ENCODE measurements around the gene CALD1. TPM values are rescaled to one million over a fixed set of nuclear protein-coding genes. Genes with fewer than 3 reads are reported as not detected.

Gene CALD1
- polyA plus RNA-seq, 1 donor from 2014 or later: 0.89 TPM

- Mint-ChIP-seq H3K9me3 (no peaks in the 10 kb centered on the region), H3K4me3 (no peak overlapping the region), H3K36me3 (no peaks in the 10 kb centered on the region), H3K27me3 (no peaks in the 10 kb centered on the region), H3K4me1 (peaks cover 14 to 18% (median 14%) of the 10 kb centered on the region in 3 donors), H3K27ac (no peak overlapping the region)
Observed at GRCh38 chr7:134771889-134772288, 7.5 kb upstream of the CALD1 start.

DNA sequence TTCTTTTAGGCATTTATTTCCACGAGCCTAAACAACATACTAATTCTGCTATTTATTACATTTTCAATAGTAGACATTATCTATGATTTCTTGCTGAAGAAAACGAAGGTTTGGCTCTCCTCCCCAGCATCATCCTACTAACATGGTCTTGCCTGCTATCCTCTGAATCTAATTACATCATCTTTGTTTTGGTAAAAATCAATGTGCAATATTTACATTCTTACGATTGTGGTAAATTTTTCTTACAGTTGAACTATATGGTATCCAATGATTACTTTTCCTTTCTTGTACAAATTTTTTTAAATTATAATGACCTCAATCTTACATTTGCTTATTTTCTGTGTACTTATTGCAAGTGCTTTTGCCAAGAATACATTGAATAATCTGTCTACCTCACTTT is 7.0 kb upstream of the CALD1 start:
- Mint-ChIP-seq H3K36me3 (no peaks in the 10 kb centered on the region), H3K9me3 (no peaks in the 10 kb centered on the region)

DNA sequence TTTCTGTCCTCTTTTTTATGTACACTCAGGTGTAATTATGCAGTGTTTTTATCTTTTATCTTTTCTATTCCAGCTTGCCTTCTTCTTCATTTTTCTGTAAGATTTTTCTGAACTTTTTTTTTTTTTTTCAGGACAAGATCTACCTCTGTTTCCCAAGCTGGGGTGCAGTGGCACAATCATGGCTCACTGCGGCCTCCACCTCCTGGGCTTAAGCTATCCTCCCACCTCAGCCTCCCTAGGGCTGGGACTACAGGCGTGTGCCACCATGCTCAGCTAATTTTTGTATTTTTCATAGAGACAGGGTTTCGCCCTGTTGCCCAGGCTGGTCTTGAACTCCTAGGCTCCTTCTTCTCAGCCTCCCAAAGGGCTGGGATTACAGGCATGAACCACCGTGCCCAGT is 6.3 kb upstream of the CALD1 start:
- Mint-ChIP-seq H3K36me3 (no peaks in the 10 kb centered on the region), H3K4me3 (no peak overlapping the region), H3K9me3 (no peaks in the 10 kb centered on the region), H3K4me1 (peaks cover 3 to 7% (median 4%) of the 10 kb centered on the region in 3 donors), H3K27ac (no peak overlapping the region), H3K27me3 (no peaks in the 10 kb centered on the region)

More for the DNA sequence above, 7.0 kb upstream of the CALD1 start:
- H3K27me3 Mint-ChIP-seq: no peaks in the 10 kb centered on the region
- peaks cover 9 to 12% (median 10%) of the 10 kb centered on the region in 3 donors for H3K4me1 Mint-ChIP-seq
- H3K4me3 Mint-ChIP-seq: no peak overlapping the region
- no peak overlapping the region for H3K27ac Mint-ChIP-seq

- Mint-ChIP-seq H3K4me3 (no peak overlapping the region), H3K27me3 (no peaks in the 10 kb centered on the region), H3K9me3 (no peaks in the 10 kb centered on the region), H3K36me3 (no peaks in the 10 kb centered on the region), H3K27ac (no peak overlapping the region), H3K4me1 (peaks cover 0 to 2% (median 0%) of the 10 kb centered on the region in 3 donors)
Observed at GRCh38 chr7:134774119-134774518, 5.3 kb upstream of the CALD1 start.

DNA sequence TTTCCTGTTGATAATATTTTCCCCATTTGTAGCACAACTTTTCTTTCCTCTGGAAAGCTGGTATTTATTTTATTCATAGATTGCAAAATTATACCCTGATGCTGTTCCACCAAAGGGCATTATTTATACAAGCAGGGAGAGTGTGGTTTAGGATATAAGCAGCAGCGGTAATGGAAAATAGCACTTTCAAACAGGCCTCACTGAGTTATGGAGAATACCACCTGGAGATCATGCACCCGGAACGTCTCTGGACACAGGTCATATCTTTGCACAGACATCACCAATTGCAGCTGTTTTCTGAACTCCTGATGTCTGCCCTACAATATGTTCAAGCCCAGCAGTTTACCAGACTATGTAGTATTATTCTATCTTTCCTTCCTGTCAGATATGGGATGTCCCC is 2.0 kb upstream of the CALD1 start:
- H3K27ac Mint-ChIP-seq: peak overlapping the region in 1 of 3 donors; percentile 27
- H3K4me3 Mint-ChIP-seq: no peak overlapping the region
- H3K4me1 Mint-ChIP-seq: peaks cover 5 to 13% (median 7%) of the 10 kb centered on the region in 3 donors
- no peaks in the 10 kb centered on the region for H3K9me3 Mint-ChIP-seq
- no peaks in the 10 kb centered on the region for H3K36me3 Mint-ChIP-seq
- peaks cover 4% of the 10 kb centered on the region for H3K27me3 Mint-ChIP-seq

DNA sequence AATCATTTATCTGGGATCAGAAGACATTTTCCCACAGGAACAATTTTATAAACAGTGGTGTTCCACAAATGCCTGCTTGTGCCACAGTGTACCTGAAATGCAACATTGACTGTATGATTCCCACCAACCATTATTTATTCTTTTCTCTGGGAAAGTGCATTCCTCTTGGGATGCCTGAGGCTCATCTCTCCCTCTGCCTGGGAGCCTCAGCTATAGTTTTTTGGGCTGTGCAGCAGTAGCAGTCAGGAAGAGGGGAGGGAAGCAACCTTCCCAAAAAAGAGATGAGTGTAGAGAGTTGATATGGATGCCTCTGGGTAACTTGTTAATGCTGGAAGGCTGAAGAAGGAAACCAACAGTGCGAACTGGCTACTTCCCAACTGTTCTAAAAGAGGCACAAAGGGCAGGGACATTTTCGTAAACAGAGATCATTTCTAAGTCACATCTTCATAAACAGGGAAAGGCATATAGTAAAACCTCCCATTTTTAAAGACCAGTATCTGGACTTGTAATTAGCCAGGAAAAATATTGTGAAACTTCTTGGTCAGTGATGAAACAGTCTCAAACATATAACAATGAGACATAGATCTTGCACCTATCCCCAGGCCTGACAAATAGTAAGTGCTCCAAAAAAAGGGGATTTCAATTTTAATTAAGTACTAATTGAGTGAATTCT is 1.4 kb upstream of the CALD1 start:
- H3K27me3 Mint-ChIP-seq: peaks cover 4% of the 10 kb centered on the region
- H3K9me3 Mint-ChIP-seq: no peaks in the 10 kb centered on the region
- H3K27ac Mint-ChIP-seq: peak overlapping the region in 1 of 3 donors; percentile 27
- H3K4me3 Mint-ChIP-seq: no peak overlapping the region
- no peaks in the 10 kb centered on the region for H3K36me3 Mint-ChIP-seq
- peaks cover 5 to 18% (median 13%) of the 10 kb centered on the region in 3 donors for H3K4me1 Mint-ChIP-seq

DNA sequence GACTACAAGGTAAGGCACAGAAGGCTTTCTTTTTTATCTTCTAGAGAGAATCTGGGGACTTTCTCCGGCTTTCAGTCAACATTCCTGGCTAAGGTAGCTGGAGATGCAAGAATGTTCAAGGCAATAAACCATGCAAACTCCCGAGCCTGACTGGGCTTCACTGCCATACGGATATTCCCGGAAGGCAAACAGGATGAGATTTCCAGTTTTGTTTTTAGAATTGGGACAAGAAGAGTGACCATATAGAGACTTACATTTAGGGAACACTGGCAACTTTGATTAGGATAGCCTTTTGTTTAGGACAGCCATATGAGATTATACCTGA is 269 bp downstream of the CALD1 start:
- H3K9me3 Mint-ChIP-seq: no peaks in the 10 kb centered on the region
- H3K4me3 Mint-ChIP-seq: no peak overlapping the region
- no peak overlapping the region for H3K27ac Mint-ChIP-seq
- H3K36me3 Mint-ChIP-seq: no peaks in the 10 kb centered on the region
- H3K27me3 Mint-ChIP-seq: peaks cover 4% of the 10 kb centered on the region
- peaks cover 5 to 18% (median 14%) of the 10 kb centered on the region in 3 donors for H3K4me1 Mint-ChIP-seq

DNA sequence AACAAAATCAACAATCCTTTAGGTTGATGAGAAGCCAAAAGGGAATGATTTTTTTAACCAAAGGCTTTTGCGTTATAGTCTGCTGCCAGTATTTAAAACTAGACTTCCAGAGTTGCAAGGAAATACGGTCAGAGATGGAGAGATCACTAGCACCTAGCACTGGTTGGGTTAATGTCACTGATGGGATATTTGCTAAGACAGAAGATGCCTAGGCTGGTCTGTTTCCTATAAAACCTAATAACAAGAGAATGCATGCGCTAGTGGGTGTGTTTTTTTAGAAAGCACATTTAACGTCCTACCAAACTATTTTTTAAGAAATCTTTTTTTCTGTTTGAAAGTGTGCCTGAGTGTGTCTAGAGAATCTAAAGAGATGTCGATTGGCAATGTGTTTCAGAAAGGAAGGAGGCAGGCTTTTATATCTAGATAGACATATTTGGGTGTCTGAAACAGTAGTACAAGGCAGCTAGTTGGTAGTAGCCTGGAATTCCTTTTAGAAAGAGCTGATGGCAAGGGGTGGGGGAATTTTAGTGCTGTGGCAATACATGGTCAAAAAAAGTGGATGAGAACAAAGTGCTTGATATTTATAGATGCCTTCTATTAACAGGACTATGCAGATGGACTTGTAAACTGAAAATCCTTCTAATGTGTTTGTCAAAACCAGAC is 863 bp downstream of the CALD1 start:
- peaks cover 5 to 18% (median 14%) of the 10 kb centered on the region in 3 donors for H3K4me1 Mint-ChIP-seq
- H3K27me3 Mint-ChIP-seq: peaks cover 4% of the 10 kb centered on the region
- no peak overlapping the region for H3K4me3 Mint-ChIP-seq
- H3K9me3 Mint-ChIP-seq: no peaks in the 10 kb centered on the region
- H3K36me3 Mint-ChIP-seq: no peaks in the 10 kb centered on the region
- no peak overlapping the region for H3K27ac Mint-ChIP-seq

- no peaks in the 10 kb centered on the region for H3K36me3 Mint-ChIP-seq
- peaks cover 5 to 18% (median 14%) of the 10 kb centered on the region in 3 donors for H3K4me1 Mint-ChIP-seq
- no peaks in the 10 kb centered on the region for H3K9me3 Mint-ChIP-seq
- H3K27me3 Mint-ChIP-seq: peaks cover 4% of the 10 kb centered on the region
- no peak overlapping the region for H3K27ac Mint-ChIP-seq
- no peak overlapping the region for H3K4me3 Mint-ChIP-seq
Observed at GRCh38 chr7:134781171-134781570, 1.7 kb downstream of the CALD1 start.

- H3K36me3 Mint-ChIP-seq: no peaks in the 10 kb centered on the region
- no peaks in the 10 kb centered on the region for H3K9me3 Mint-ChIP-seq
- H3K4me1 Mint-ChIP-seq: peaks cover 5 to 18% (median 14%) of the 10 kb centered on the region in 3 donors
- H3K27ac Mint-ChIP-seq: peak overlapping the region; percentile 1 to 55 (median 54)
- H3K27me3 Mint-ChIP-seq: peaks cover 4% of the 10 kb centered on the region
- peak overlapping the region in 2 of 4 donors; percentile 9 to 74 for H3K4me3 Mint-ChIP-seq
Observed at GRCh38 chr7:134782121-134782623, 2.7 kb downstream of the CALD1 start.

- H3K27ac Mint-ChIP-seq: no peak overlapping the region
- no peak overlapping the region for H3K4me3 Mint-ChIP-seq
- peaks cover 5 to 18% (median 14%) of the 10 kb centered on the region in 3 donors for H3K4me1 Mint-ChIP-seq
- H3K9me3 Mint-ChIP-seq: no peaks in the 10 kb centered on the region
- H3K36me3 Mint-ChIP-seq: no peaks in the 10 kb centered on the region
- peaks cover 4% of the 10 kb centered on the region for H3K27me3 Mint-ChIP-seq
Observed at GRCh38 chr7:134783294-134784069, 4.0 kb downstream of the CALD1 start.

GRCh38 chr7:134784251-134785049 is 5.0 kb downstream of the CALD1 start:
- H3K36me3 Mint-ChIP-seq: no peaks in the 10 kb centered on the region
- no peaks in the 10 kb centered on the region for H3K9me3 Mint-ChIP-seq
- H3K27ac Mint-ChIP-seq: no peak overlapping the region
- H3K4me3 Mint-ChIP-seq: no peak overlapping the region
- peaks cover 5 to 18% (median 14%) of the 10 kb centered on the region in 3 donors for H3K4me1 Mint-ChIP-seq
- H3K27me3 Mint-ChIP-seq: peaks cover 5% of the 10 kb centered on the region

DNA sequence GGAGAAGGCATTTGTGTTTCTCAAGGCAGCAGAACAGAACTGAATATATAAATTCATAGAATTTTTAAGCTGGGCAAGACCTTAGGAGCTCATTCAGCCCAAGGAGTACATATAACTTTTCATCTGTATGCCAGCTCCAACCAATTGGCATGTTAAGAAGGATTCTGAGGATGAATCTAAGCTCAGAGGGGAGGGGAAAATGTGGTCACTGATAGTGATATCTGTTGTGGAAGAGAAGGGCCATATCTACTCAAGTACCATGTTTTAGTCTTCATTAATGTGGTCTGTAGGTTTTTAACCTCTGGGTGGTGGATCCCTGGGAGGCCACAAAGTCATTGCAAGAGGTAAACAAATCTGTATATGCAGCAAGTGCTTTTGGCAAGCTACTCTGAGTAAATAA is 6.4 kb downstream of the CALD1 start:
- Mint-ChIP-seq H3K9me3 (no peaks in the 10 kb centered on the region), H3K27me3 (peaks cover 2% of the 10 kb centered on the region), H3K4me1 (peaks cover 5 to 14% (median 12%) of the 10 kb centered on the region in 3 donors), H3K27ac (no peak overlapping the region), H3K36me3 (no peaks in the 10 kb centered on the region), H3K4me3 (no peak overlapping the region)

- peaks cover 0 to 2% (median 0%) of the 10 kb centered on the region in 3 donors for H3K9me3 Mint-ChIP-seq
- peaks cover 5% of the 10 kb centered on the region for H3K27me3 Mint-ChIP-seq
- no peak overlapping the region for H3K4me3 Mint-ChIP-seq
- no peaks in the 10 kb centered on the region for H3K36me3 Mint-ChIP-seq
- H3K4me1 Mint-ChIP-seq: peaks cover 0 to 11% (median 9%) of the 10 kb centered on the region in 3 donors
- no peak overlapping the region for H3K27ac Mint-ChIP-seq
Observed at GRCh38 chr7:134787064-134787463, 7.6 kb downstream of the CALD1 start.
